ENCODE results near the gene KCND2. TPM values are rescaled to one million over a fixed set of nuclear protein-coding genes. Genes with fewer than 3 reads are reported as not detected.

KCND2 gene
- total and polyA plus RNA-seq, 2 of the 8 experiments (the other 6 are each of a cell fraction or from before 2014, with no cell fraction given), result 4.6 to 7.7 TPM

DNA sequence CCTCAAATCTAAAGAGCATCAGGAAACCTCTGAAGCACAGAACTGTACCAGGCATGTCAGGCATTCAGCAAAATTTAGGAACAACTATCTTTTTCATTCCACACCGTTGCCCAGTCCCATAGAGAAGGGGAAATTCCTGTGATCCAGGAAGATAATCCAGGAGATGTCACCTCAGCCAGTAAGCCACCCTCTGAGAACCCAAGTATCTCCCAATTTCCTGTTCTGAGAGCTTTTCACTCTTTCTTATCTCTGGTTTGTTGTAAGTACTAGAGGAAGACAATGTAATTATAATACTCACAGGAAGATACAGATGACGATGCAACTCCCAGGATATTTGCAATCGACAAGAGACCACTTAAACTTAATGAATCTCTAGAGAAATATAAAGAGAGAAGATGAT is 487.9 kb downstream of the KCND2 start (continued):
- TF ChIP-seq, protein P1, sequence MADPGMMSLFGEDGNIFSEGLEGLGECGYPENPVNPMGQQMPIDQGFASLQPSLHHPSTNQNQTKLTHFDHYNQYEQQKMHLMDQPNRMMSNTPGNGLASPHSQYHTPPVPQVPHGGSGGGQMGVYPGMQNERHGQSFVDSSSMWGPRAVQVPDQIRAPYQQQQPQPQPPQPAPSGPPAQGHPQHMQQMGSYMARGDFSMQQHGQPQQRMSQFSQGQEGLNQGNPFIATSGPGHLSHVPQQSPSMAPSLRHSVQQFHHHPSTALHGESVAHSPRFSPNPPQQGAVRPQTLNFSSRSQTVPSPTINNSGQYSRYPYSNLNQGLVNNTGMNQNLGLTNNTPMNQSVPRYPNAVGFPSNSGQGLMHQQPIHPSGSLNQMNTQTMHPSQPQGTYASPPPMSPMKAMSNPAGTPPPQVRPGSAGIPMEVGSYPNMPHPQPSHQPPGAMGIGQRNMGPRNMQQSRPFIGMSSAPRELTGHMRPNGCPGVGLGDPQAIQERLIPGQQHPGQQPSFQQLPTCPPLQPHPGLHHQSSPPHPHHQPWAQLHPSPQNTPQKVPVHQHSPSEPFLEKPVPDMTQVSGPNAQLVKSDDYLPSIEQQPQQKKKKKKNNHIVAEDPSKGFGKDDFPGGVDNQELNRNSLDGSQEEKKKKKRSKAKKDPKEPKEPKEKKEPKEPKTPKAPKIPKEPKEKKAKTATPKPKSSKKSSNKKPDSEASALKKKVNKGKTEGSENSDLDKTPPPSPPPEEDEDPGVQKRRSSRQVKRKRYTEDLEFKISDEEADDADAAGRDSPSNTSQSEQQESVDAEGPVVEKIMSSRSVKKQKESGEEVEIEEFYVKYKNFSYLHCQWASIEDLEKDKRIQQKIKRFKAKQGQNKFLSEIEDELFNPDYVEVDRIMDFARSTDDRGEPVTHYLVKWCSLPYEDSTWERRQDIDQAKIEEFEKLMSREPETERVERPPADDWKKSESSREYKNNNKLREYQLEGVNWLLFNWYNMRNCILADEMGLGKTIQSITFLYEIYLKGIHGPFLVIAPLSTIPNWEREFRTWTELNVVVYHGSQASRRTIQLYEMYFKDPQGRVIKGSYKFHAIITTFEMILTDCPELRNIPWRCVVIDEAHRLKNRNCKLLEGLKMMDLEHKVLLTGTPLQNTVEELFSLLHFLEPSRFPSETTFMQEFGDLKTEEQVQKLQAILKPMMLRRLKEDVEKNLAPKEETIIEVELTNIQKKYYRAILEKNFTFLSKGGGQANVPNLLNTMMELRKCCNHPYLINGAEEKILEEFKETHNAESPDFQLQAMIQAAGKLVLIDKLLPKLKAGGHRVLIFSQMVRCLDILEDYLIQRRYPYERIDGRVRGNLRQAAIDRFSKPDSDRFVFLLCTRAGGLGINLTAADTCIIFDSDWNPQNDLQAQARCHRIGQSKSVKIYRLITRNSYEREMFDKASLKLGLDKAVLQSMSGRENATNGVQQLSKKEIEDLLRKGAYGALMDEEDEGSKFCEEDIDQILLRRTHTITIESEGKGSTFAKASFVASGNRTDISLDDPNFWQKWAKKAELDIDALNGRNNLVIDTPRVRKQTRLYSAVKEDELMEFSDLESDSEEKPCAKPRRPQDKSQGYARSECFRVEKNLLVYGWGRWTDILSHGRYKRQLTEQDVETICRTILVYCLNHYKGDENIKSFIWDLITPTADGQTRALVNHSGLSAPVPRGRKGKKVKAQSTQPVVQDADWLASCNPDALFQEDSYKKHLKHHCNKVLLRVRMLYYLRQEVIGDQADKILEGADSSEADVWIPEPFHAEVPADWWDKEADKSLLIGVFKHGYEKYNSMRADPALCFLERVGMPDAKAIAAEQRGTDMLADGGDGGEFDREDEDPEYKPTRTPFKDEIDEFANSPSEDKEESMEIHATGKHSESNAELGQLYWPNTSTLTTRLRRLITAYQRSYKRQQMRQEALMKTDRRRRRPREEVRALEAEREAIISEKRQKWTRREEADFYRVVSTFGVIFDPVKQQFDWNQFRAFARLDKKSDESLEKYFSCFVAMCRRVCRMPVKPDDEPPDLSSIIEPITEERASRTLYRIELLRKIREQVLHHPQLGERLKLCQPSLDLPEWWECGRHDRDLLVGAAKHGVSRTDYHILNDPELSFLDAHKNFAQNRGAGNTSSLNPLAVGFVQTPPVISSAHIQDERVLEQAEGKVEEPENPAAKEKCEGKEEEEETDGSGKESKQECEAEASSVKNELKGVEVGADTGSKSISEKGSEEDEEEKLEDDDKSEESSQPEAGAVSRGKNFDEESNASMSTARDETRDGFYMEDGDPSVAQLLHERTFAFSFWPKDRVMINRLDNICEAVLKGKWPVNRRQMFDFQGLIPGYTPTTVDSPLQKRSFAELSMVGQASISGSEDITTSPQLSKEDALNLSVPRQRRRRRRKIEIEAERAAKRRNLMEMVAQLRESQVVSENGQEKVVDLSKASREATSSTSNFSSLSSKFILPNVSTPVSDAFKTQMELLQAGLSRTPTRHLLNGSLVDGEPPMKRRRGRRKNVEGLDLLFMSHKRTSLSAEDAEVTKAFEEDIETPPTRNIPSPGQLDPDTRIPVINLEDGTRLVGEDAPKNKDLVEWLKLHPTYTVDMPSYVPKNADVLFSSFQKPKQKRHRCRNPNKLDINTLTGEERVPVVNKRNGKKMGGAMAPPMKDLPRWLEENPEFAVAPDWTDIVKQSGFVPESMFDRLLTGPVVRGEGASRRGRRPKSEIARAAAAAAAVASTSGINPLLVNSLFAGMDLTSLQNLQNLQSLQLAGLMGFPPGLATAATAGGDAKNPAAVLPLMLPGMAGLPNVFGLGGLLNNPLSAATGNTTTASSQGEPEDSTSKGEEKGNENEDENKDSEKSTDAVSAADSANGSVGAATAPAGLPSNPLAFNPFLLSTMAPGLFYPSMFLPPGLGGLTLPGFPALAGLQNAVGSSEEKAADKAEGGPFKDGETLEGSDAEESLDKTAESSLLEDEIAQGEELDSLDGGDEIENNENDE (IDR thresholded peaks at IDR 0.05; ENCODE audit: insufficient replicate concordance, low read length), result no peak
- TF ChIP-seq SAP30 (IDR thresholded peaks at IDR 0.05; ENCODE audit: insufficient read depth, insufficient replicate concordance, low read length), result no peak
- TF ChIP-seq KDM1A (IDR thresholded peaks at IDR 0.05; ENCODE audit: borderline replicate concordance, low read length), result no peak
- no peak for TF ChIP-seq TCF12 (IDR thresholded peaks at IDR 0.05; ENCODE audit: low read depth, low read length)
- no peak for TF ChIP-seq SUZ12 (IDR thresholded peaks at IDR 0.05; ENCODE audit: low read length)
- TF ChIP-seq SIRT6 (IDR thresholded peaks at IDR 0.05; ENCODE audit: low read length), result no peak
- TF ChIP-seq ZNF274 (IDR thresholded peaks at IDR 0.05; ENCODE audit: borderline replicate concordance, extremely low read depth, low read length), result no peak
- TF ChIP-seq, protein P2, sequence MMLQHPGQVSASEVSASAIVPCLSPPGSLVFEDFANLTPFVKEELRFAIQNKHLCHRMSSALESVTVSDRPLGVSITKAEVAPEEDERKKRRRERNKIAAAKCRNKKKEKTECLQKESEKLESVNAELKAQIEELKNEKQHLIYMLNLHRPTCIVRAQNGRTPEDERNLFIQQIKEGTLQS (IDR thresholded peaks at IDR 0.05; ENCODE audit: insufficient read depth, low read depth, low read length), result no peak
- no peak for TF ChIP-seq RAD21 (IDR thresholded peaks at IDR 0.05 in 1 of 2, conservative IDR thresholded peaks at IDR 0.05 in 1 of 2; ENCODE audit: low read depth in 2 of 2, low read length in 2 of 2)
